ENCODE results near the gene FGF2. TPM values are rescaled to one million over a fixed set of nuclear protein-coding genes. Genes with fewer than 3 reads are reported as not detected.
"Not testable (repeated sequence)": the region's sequence is repeated elsewhere in the genome, so short reads cannot be mapped to it uniquely, and the experiment has no call there.

Gene FGF2
- total RNA-seq, 1 experiment from 2014 or later, result 51.4 TPM

- no peak for DNase-seq (ENCODE audit: extremely low read depth, low read depth)
These were observed 94.7 kb downstream of the FGF2 start for GRCh38 chr4:122921300-122921699.

GRCh38 chr4:122921971-122922876 is 95.6 kb downstream of the FGF2 start, which contains the start of gene NUDT6:
TSS of gene NUDT6 (minus strand) at chr4:122922597. CDS start at chr4:122922572, 25 bp downstream.
- no peak for DNase-seq (ENCODE audit: extremely low read depth, low read depth)

DNA sequence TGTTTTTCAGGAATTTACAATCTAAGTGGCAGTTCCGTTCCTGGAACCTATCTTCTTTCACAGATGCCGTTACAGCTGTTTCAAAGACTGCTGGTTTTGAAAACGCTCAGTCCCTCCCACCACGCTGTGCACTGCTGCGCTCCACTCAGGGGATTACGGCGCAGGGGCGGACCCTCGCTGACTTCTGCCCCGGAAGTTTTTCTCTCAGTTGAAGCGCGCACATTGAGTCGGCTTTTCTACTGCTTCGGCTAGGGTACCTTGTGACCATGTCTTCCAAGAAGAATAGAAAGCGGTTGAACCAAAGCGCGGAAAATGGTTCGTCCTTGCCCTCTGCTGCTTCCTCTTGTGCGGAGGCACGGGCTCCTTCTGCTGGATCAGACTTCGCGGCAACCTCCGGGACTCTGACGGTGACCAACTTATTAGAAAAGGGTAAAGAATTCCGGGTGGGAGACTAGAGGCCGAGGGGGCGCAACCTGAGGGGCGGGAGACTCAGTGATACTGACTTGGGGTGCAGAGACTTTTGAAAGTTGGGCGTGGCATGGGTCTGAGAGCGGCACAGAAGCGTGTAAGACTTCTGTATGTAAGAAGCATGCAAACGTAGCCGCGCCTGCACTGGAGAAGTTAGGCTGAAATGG is 96.4 kb downstream of the FGF2 start:
- peak; percentile 82 for DNase-seq (ENCODE audit: extremely low read depth, low read depth)

DNA sequence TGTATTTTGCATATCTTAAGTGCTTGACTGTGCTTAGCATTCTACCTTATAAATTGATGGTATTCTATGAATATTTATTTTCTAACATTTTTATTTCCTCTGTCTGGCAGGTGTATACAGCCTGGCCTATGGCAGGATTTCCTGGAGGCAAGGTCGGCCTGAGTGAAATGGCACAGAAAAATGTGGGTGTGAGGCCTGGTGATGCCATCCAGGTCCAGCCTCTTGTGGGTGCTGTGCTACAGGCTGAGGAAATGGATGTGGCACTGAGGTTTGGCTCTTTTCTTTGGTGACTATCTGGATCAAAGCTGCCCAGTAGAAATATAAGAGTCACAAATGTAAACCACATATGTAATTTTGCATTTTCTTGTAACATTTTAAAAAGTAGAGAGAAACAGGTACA is 102.3 kb downstream of the FGF2 start:
- DNase-seq (ENCODE audit: extremely low read depth, low read depth), result no peak

GRCh38 chr4:122930862-122931261 is 104.2 kb downstream of the FGF2 start:
- DNase-seq (ENCODE audit: extremely low read depth, low read depth), result no peak

DNA sequence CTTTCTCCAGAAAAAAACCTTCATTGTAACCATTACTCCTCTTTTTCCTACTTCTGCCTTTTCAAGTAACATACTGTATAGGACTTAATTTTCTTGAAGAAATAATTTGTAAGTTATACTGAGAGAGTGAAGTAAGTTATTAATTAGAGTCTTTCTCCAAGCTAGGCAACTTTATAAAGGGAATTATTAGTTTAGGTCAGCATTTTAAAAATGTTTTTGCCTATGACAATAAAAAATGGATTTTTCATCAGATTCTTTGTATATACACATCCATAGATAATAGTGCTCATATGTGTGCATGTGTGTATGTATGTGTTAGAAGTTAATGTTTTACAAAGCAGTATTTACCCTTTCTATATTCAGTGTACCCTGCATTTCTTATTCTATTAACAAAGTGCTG is 106.1 kb downstream of the FGF2 start:
- no peak for DNase-seq (ENCODE audit: extremely low read depth, low read depth)

- DNase-seq (ENCODE audit: extremely low read depth, low read depth), result not testable (repeated sequence)
These were observed 118.5 kb downstream of the FGF2 start for GRCh38 chr4:122945136-122945535.

GRCh38 chr4:122946142-122946541 is 119.5 kb downstream of the FGF2 start:
- DNase-seq (ENCODE audit: extremely low read depth, low read depth), result no peak

Other genes starting within 250 kb of the FGF2 start
- gene IL21, start 205.8 kb upstream of the FGF2 start, total RNA-seq (2014; rRNA removed; shearing (Covaris generic)), result not detected in 2 replicates
- 3.8 and 4.4 TPM in 2 replicates for gene BBS12, start 94.1 kb upstream of the FGF2 start, total RNA-seq (2014; rRNA removed; shearing (Covaris generic))
- gene NUDT6, start 95.8 kb downstream of the FGF2 start, total RNA-seq (2014; rRNA removed; shearing (Covaris generic)), result 16.4 and 20.9 TPM in 2 replicates

Measured in NCI-H460 (cell line).